Measurements from ENCODE around the gene UGT1A8.
"Not testable (repeated sequence)": the region's sequence is repeated elsewhere in the genome, so short reads cannot be mapped to it uniquely, and the experiment has no call there.

The UGT1A8 gene

DNA sequence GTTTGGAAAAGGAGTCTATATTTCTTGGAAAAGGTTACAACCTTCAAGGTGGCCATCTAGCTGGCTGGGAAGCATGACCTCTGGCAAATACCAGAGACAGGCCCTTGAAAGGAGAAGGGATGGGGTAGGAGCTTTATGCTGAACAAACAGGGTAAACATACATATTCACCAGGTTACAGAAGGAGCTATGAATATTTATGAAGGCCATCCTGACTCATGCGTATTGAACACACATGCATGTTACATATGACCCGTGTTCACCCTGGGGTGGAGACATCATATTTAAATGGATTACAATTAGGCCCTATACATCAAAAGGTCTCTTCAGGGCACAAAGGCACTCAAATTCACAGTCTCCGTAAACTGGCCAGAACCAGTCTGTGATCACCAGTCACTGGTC lies 38.5 kb downstream of the UGT1A8 start:
- not testable (repeated sequence) for H3K9ac ChIP-seq (ENCODE audit: low read length in 5 of 5); H3K27ac ChIP-seq (ENCODE audit: low read depth, low read length); H3K4me1 ChIP-seq (ENCODE audit: control insufficient read depth in 5 of 5, insufficient read depth in 5 of 5, low read length in 5 of 5); H3K27me3 ChIP-seq (ENCODE audit: control insufficient read depth in 5 of 5, insufficient read depth in 4 of 5, low read length in 5 of 5); H3K4me3 ChIP-seq (ENCODE audit: low read depth in 1 of 5, low read length in 5 of 5); H3K36me3 ChIP-seq (ENCODE audit: control insufficient read depth in 5 of 5, insufficient read depth in 5 of 5, low read length in 5 of 5); H3K9me3 ChIP-seq (ENCODE audit: control insufficient read depth in 5 of 5, low read length in 5 of 5)

DNA sequence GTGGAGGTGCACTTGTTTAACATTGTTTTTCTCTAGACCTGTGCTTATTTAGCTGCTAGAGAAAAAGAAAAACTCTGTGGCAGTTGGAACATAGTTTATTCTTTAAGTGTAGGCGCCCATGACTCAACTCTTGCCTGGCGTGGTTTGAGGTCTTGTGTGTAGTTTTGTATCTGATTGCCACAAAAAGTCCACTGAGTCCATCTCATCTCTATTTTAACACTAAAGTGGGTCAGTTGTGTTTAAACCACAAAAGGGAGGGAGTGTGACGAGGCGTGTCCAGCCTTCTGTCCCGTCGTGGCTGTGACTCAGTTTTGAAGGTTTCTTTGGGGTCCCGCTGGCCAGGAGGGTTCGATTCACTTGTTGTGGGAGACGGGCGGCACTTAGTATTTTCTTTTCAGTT lies 39.0 kb downstream of the UGT1A8 start:
- no peaks in the 10 kb centered on the region for H3K27me3 ChIP-seq (ENCODE audit: control insufficient read depth in 5 of 5, insufficient read depth in 4 of 5, low read length in 5 of 5)
- no peaks in the 10 kb centered on the region for H3K4me1 ChIP-seq (ENCODE audit: control insufficient read depth in 5 of 5, insufficient read depth in 5 of 5, low read length in 5 of 5)
- no peaks in the 10 kb centered on the region for H3K36me3 ChIP-seq (ENCODE audit: control insufficient read depth in 5 of 5, insufficient read depth in 5 of 5, low read length in 5 of 5)
- H3K27ac ChIP-seq (ENCODE audit: low read depth, low read length), result no peak overlapping the region
- no peaks in the 10 kb centered on the region for H3K9me3 ChIP-seq (ENCODE audit: control insufficient read depth in 5 of 5, low read length in 5 of 5)
- no peak overlapping the region for H3K4me3 ChIP-seq (ENCODE audit: low read depth in 1 of 5, low read length in 5 of 5)
- H3K9ac ChIP-seq (ENCODE audit: low read length in 5 of 5), result no peak overlapping the region

DNA sequence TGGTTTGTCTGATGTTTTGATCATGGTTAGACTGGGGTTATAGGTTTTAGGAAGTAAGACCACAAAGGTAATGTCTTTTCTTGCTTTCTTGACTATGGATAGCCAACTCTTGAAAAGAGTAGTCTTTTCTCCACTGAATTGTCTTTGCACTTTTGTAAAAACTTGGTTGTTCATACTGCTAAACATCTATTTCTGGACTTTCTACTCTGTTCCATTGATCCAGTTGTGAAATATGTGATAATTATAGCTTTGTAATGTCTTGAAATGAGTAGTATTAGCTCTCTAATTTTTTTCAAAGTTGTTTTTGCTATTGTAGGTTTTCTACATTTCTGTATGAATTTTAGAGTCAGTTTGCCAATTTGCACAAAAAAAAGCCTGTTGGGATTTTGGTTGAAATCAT lies 41.2 kb downstream of the UGT1A8 start:
- Histone ChIP-seq H3K9me3 (ENCODE audit: control insufficient read depth in 5 of 5, low read length in 5 of 5) (peaks cover 0 to 2% (median 0%) of the 10 kb centered on the region in 5 donors), H3K36me3 (ENCODE audit: control insufficient read depth in 5 of 5, insufficient read depth in 5 of 5, low read length in 5 of 5) (no peaks in the 10 kb centered on the region), H3K4me3 (ENCODE audit: low read depth in 1 of 5, low read length in 5 of 5) (no peak overlapping the region), H3K4me1 (ENCODE audit: control insufficient read depth in 5 of 5, insufficient read depth in 5 of 5, low read length in 5 of 5) (no peaks in the 10 kb centered on the region), H3K27me3 (ENCODE audit: control insufficient read depth in 5 of 5, insufficient read depth in 4 of 5, low read length in 5 of 5) (no peaks in the 10 kb centered on the region), H3K27ac (ENCODE audit: low read depth, low read length) (no peak overlapping the region), H3K9ac (ENCODE audit: low read length in 5 of 5) (no peak overlapping the region)

DNA sequence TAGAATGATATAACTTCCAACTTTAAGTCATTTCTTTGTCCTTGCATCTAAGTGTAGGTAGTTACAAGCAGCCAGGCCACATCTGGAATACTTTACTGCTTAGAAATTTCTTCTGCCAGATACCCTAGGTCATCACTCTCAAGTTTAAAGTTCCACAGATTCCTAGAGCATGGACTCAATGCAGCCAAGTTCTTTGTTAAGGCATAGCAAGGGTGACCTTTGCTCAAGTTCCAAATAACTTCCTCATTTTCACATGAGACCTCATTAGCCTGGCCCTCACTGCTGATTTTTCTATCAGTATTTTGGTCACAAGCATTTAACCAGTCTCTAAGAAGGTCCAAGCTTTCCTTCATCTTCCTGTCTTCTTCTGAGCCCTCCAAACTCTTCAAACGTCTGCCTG lies 46.5 kb downstream of the UGT1A8 start:
- H3K36me3 ChIP-seq (ENCODE audit: control insufficient read depth in 5 of 5, insufficient read depth in 5 of 5, low read length in 5 of 5), result no peaks in the 10 kb centered on the region
- no peak overlapping the region for H3K27ac ChIP-seq (ENCODE audit: low read depth, low read length)
- peaks cover 0 to 4% (median 0%) of the 10 kb centered on the region in 5 donors for H3K9me3 ChIP-seq (ENCODE audit: control insufficient read depth in 5 of 5, low read length in 5 of 5)
- no peak overlapping the region for H3K9ac ChIP-seq (ENCODE audit: low read length in 5 of 5)
- no peaks in the 10 kb centered on the region for H3K4me1 ChIP-seq (ENCODE audit: control insufficient read depth in 5 of 5, insufficient read depth in 5 of 5, low read length in 5 of 5)
- no peaks in the 10 kb centered on the region for H3K27me3 ChIP-seq (ENCODE audit: control insufficient read depth in 5 of 5, insufficient read depth in 4 of 5, low read length in 5 of 5)
- H3K4me3 ChIP-seq (ENCODE audit: low read depth in 1 of 5, low read length in 5 of 5), result no peak overlapping the region

DNA sequence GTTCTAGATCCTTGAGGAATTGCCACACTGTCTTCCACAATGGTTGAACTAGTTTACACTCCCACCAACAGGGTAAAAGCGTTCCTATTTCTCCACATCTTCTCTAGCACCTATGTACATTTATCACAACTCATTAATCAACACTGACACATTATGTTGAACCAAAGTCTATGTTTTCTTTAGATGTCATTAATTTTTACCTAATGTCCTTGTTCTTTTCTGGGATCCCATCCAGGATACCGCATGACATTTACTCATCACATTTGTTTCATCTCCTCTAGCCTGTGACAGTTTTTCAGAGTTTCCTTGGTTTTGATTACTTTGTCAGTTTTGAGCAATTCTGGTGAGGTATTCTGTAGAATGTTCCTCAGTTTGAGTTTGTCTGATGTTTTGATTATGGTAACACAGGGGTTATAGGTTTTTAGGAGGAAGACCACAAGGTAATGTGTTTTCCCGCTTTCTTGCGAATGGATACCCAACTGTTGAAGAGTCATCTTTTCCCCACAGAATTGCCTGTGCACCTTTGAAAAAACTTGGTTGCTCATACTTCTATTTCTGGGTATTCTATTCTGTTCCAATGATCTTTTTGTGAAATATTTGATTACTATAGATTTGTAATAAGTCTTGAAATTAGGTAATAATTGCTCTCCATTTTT lies 51.3 kb downstream of the UGT1A8 start:
- Histone ChIP-seq H3K4me1 (ENCODE audit: control insufficient read depth in 5 of 5, insufficient read depth in 5 of 5, low read length in 5 of 5) (no peaks in the 10 kb centered on the region), H3K4me3 (ENCODE audit: low read depth in 1 of 5, low read length in 5 of 5) (no peak overlapping the region), H3K9ac (ENCODE audit: low read length in 5 of 5) (no peak overlapping the region), H3K27ac (ENCODE audit: low read depth, low read length) (no peak overlapping the region), H3K36me3 (ENCODE audit: control insufficient read depth in 5 of 5, insufficient read depth in 5 of 5, low read length in 5 of 5) (no peaks in the 10 kb centered on the region), H3K27me3 (ENCODE audit: control insufficient read depth in 5 of 5, insufficient read depth in 4 of 5, low read length in 5 of 5) (peaks cover 0 to 2% (median 0%) of the 10 kb centered on the region in 5 donors), H3K9me3 (ENCODE audit: control insufficient read depth in 5 of 5, low read length in 5 of 5) (peaks cover 0 to 4% (median 0%) of the 10 kb centered on the region in 5 donors)

DNA sequence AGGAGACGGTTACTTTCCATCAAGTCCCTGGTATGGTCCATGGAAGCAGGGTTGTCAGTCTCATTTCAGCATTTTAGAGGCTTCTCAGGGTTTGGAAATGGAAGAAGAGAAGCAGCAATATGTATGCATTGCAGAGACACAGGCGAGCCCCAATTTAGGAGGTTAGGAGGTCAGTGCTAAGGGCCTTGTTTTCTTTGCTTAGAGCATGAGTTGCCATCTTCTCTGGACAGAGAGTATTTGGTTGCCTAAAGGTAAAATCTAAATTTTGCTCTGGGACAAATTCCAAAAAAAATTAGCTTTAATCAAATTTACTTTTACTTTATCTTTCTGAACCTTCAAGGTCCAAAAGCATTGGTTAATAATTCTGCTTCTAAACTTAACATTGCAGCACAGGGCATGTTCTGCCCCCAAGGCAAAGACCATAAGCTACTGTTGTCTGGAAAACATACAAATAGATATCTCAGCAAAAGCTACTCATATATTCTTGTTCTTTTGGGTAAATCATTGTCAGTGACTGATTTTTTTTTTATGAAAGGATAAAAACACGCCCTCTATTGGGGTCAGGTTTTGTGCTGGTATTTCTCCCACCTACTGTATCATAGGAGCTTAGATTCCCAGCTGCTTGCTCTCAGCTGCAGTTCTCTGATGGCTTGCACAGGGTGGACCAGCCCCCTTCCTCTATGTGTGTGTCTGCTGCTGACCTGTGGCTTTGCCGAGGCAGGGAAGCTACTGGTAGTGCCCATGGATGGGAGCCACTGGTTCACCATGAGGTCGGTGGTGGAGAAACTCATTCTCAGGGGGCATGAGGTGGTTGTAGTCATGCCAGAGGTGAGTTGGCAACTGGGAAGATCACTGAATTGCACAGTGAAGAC lies 54.1 kb downstream of the UGT1A8 start, which contains the start of gene UGT1A9:
TSS of gene UGT1A9 (plus strand) at position 609 of the 872 bp plus-strand sequence. CDS start at position 646, 37 bp downstream.
- Histone ChIP-seq H3K36me3 (ENCODE audit: control insufficient read depth in 5 of 5, insufficient read depth in 5 of 5, low read length in 5 of 5) (no peaks in the 10 kb centered on the region), H3K4me1 (ENCODE audit: control insufficient read depth in 5 of 5, insufficient read depth in 5 of 5, low read length in 5 of 5) (no peaks in the 10 kb centered on the region), H3K4me3 (ENCODE audit: low read depth in 1 of 5, low read length in 5 of 5) (no peak within 1 kb of the TSS), H3K27me3 (ENCODE audit: control insufficient read depth in 5 of 5, insufficient read depth in 4 of 5, low read length in 5 of 5) (peaks cover 0 to 2% (median 0%) of the 10 kb centered on the region in 5 donors), H3K27ac (ENCODE audit: low read depth, low read length) (no peak within 1 kb of the TSS), H3K9ac (ENCODE audit: low read length in 5 of 5) (no peak within 1 kb of the TSS), H3K9me3 (ENCODE audit: control insufficient read depth in 5 of 5, low read length in 5 of 5) (peaks cover 0 to 4% (median 0%) of the 10 kb centered on the region in 5 donors)

DNA sequence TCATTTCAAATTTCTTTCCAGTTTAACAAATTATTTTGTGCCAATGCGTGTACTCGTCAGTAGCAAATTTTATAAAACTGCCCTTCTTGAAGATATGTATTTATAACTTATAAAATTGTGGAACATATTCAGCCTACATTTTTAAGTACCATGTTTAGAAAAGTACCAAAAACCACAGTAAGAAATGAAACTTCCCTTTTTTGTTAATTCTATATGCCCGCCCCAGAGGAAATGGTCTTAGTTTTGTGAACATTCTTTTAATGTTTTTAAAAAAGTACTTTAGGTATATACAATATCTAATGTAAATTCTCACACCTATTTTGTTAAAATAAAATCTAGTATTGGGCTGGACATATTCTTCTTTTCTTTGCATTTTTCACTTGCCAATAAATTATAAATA lies 55.5 kb downstream of the UGT1A8 start:
- Histone ChIP-seq H3K27ac (ENCODE audit: low read depth, low read length) (no peak overlapping the region), H3K36me3 (ENCODE audit: control insufficient read depth in 5 of 5, insufficient read depth in 5 of 5, low read length in 5 of 5) (no peaks in the 10 kb centered on the region), H3K4me3 (ENCODE audit: low read depth in 1 of 5, low read length in 5 of 5) (no peak overlapping the region), H3K9me3 (ENCODE audit: control insufficient read depth in 5 of 5, low read length in 5 of 5) (peaks cover 0 to 4% (median 0%) of the 10 kb centered on the region in 5 donors), H3K27me3 (ENCODE audit: control insufficient read depth in 5 of 5, insufficient read depth in 4 of 5, low read length in 5 of 5) (peaks cover 0 to 2% (median 0%) of the 10 kb centered on the region in 5 donors), H3K9ac (ENCODE audit: low read length in 5 of 5) (no peak overlapping the region), H3K4me1 (ENCODE audit: control insufficient read depth in 5 of 5, insufficient read depth in 5 of 5, low read length in 5 of 5) (no peaks in the 10 kb centered on the region)

DNA sequence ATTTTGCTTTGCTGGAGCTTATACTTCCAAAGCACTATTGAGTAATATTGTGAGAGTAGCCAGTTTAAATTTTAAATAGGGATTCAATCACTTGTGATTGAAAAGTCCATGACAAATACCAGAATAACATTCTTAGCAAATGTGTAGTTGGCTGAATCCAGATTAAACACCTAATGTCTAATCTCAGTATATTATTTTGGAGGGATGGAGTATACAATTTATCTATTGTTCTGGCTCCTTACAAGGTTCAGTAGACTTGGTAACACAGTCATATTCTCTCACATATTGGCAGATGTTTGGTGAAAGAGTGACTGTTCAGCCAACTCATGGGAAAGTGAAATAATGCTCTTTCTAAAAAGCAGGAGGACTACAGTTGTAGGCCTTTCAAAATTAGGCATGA lies 56.5 kb downstream of the UGT1A8 start:
- Histone ChIP-seq H3K36me3 (ENCODE audit: control insufficient read depth in 5 of 5, insufficient read depth in 5 of 5, low read length in 5 of 5) (no peaks in the 10 kb centered on the region), H3K27me3 (ENCODE audit: control insufficient read depth in 5 of 5, insufficient read depth in 4 of 5, low read length in 5 of 5) (peaks cover 0 to 2% (median 0%) of the 10 kb centered on the region in 5 donors), H3K4me3 (ENCODE audit: low read depth in 1 of 5, low read length in 5 of 5) (no peak overlapping the region), H3K9ac (ENCODE audit: low read length in 5 of 5) (no peak overlapping the region), H3K9me3 (ENCODE audit: control insufficient read depth in 5 of 5, low read length in 5 of 5) (peaks cover 0 to 4% (median 0%) of the 10 kb centered on the region in 5 donors), H3K4me1 (ENCODE audit: control insufficient read depth in 5 of 5, insufficient read depth in 5 of 5, low read length in 5 of 5) (no peaks in the 10 kb centered on the region), H3K27ac (ENCODE audit: low read depth, low read length) (no peak overlapping the region)

DNA sequence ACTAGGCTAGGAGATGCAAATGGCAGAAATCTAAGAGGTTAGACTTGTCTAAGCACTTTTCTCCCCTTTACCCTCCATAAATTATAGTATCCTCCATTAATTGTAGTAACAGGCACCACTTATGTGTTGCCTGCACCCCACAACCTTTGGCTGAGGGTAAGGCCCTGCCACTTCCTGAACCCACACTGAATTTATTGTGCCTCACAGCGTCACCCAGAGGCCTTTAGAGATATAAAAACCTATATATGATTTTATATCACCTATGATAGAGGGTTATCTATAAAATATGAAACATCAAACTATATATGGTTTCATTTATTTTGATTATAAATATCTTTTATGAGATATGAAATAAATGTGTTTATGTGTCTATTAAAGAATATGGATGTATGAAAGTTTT lies 56.9 kb downstream of the UGT1A8 start:
- Histone ChIP-seq H3K27me3 (ENCODE audit: control insufficient read depth in 5 of 5, insufficient read depth in 4 of 5, low read length in 5 of 5) (peaks cover 0 to 2% (median 0%) of the 10 kb centered on the region in 5 donors), H3K4me3 (ENCODE audit: low read depth in 1 of 5, low read length in 5 of 5) (no peak overlapping the region), H3K9ac (ENCODE audit: low read length in 5 of 5) (no peak overlapping the region), H3K27ac (ENCODE audit: low read depth, low read length) (no peak overlapping the region), H3K9me3 (ENCODE audit: control insufficient read depth in 5 of 5, low read length in 5 of 5) (peaks cover 0 to 4% (median 0%) of the 10 kb centered on the region in 5 donors), H3K36me3 (ENCODE audit: control insufficient read depth in 5 of 5, insufficient read depth in 5 of 5, low read length in 5 of 5) (no peaks in the 10 kb centered on the region), H3K4me1 (ENCODE audit: control insufficient read depth in 5 of 5, insufficient read depth in 5 of 5, low read length in 5 of 5) (no peaks in the 10 kb centered on the region)

DNA sequence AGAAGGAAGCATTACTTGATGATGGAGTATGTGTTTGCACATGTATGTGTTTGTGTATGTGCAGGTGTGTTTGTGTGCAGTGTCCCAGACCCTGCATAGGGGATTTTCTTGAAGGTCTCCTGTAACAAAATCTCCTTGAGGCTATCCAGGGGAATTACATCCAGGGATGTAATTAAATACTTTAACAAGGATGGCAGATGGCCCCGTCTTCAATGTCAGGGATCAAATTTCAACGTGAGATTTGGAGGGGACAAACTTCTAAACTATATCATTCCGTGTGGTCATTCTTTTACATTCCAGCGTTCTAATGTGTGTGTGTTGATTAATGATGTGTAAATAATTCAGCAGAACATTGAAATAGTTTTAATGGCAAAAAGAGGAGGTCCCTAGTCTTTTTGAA lies 57.6 kb downstream of the UGT1A8 start:
- Histone ChIP-seq H3K9me3 (ENCODE audit: control insufficient read depth in 5 of 5, low read length in 5 of 5) (peaks cover 0 to 4% (median 0%) of the 10 kb centered on the region in 5 donors), H3K4me1 (ENCODE audit: control insufficient read depth in 5 of 5, insufficient read depth in 5 of 5, low read length in 5 of 5) (no peaks in the 10 kb centered on the region), H3K36me3 (ENCODE audit: control insufficient read depth in 5 of 5, insufficient read depth in 5 of 5, low read length in 5 of 5) (no peaks in the 10 kb centered on the region), H3K4me3 (ENCODE audit: low read depth in 1 of 5, low read length in 5 of 5) (no peak overlapping the region), H3K27ac (ENCODE audit: low read depth, low read length) (no peak overlapping the region), H3K9ac (ENCODE audit: low read length in 5 of 5) (no peak overlapping the region), H3K27me3 (ENCODE audit: control insufficient read depth in 5 of 5, insufficient read depth in 4 of 5, low read length in 5 of 5) (peaks cover 0 to 2% (median 0%) of the 10 kb centered on the region in 5 donors)
